SK-N-SH treated with all-trans-retinoic acid at 6 μM for 48 hours (cell line): ENCODE results near the gene FBLN5.

Source experiments
- ATAC-seq: fragments of 200-7000 bp; cut with Tn5 transposase; 3 replicates; pipeline ENCODE4 v1.9.1; 2020; ENCODE audit warnings: mild to moderate bottlenecking, moderate library complexity
- ARNTL ChIP-seq: fragments of 450-650 bp; formaldehyde crosslinking; IDR thresholded peaks from 2 replicates; pipeline ENCODE4 v1.5.0; 2020; ENCODE audit warnings: low read depth, mild to moderate bottlenecking, moderate library complexity, borderline replicate concordance
- BACH2 ChIP-seq: fragments of 250-450 bp; sonication (Bioruptor Pico); IDR thresholded peaks from 2 replicates; pipeline ENCODE4 v1.9.0; 2021; ENCODE audit warnings: mild to moderate bottlenecking, borderline replicate concordance
- CREB5 ChIP-seq: fragments of 250-450 bp; sonication (Bioruptor Pico); IDR thresholded peaks from 2 replicates; pipeline ENCODE4 v1.5.1; 2020; ENCODE audit warnings: low read depth, mild to moderate bottlenecking, moderate library complexity
- CSDC2 ChIP-seq: fragments of 250-450 bp; sonication (Bioruptor Pico); IDR thresholded peaks from 2 replicates; pipeline ENCODE4 v1.5.0; 2020; ENCODE audit warnings: mild to moderate bottlenecking, moderate library complexity
- ESRRG ChIP-seq: fragments of 250-450 bp; sonication (Bioruptor Pico); IDR thresholded peaks from 2 replicates; pipeline ENCODE4 v1.6.1; 2021; ENCODE audit warnings: mild to moderate bottlenecking
- GLIS3 ChIP-seq: fragments of 250-450 bp; sonication (Bioruptor Pico); IDR thresholded peaks from 2 replicates; pipeline ENCODE4 v1.5.0; 2020; ENCODE audit warnings: mild to moderate bottlenecking, moderate library complexity
- ISL1 ChIP-seq: fragments of 250-450 bp; sonication (Bioruptor Pico); IDR thresholded peaks from 2 replicates; pipeline ENCODE4 v2.1.2; 2022; ENCODE audit warnings: mild to moderate bottlenecking, moderate library complexity
- OSR1 ChIP-seq: fragments of 250-450 bp; sonication (Bioruptor Pico); IDR thresholded peaks from 2 replicates; pipeline ENCODE4 v1.8.0; 2022; ENCODE audit warnings: moderate library complexity, mild to moderate bottlenecking, inconsistent platforms
- PATZ1 ChIP-seq: fragments of 250-450 bp; sonication (Bioruptor Pico); IDR thresholded peaks from 2 replicates; pipeline ENCODE4 v1.8.0; 2020; ENCODE audit warnings: mild to moderate bottlenecking, moderate library complexity, borderline replicate concordance
- POU6F1 ChIP-seq: fragments of 250-450 bp; sonication (Bioruptor Pico); IDR thresholded peaks from 2 replicates; pipeline ENCODE4 v1.8.0; 2021; ENCODE audit warnings: low read depth, mild to moderate bottlenecking, moderate library complexity, borderline replicate concordance
- PPARA ChIP-seq: fragments of 250-450 bp; sonication (Bioruptor Pico); IDR thresholded peaks from 2 replicates; pipeline ENCODE4 v1.5.0; 2020; ENCODE audit warnings: mild to moderate bottlenecking, borderline replicate concordance
- RARB ChIP-seq: fragments of 250-450 bp; sonication (Bioruptor Pico); IDR thresholded peaks from 2 replicates; pipeline ENCODE4 v1.8.0; 2021; ENCODE audit warnings: mild to moderate bottlenecking, moderate library complexity
- SNAI2 ChIP-seq: fragments of 250-450 bp; sonication (Bioruptor Pico); IDR thresholded peaks from 2 replicates; pipeline ENCODE4 v1.5.0; 2020; ENCODE audit warnings: mild to moderate bottlenecking, moderate library complexity
- TOX ChIP-seq: fragments of 250-450 bp; sonication (Bioruptor Pico); IDR thresholded peaks from 2 replicates; pipeline ENCODE4 v1.8.0; 2021; ENCODE audit warnings: mild to moderate bottlenecking, moderate library complexity, borderline replicate concordance
- ZC3H10 ChIP-seq: fragments of 250-450 bp; sonication (Bioruptor Pico); IDR thresholded peaks from 2 replicates; pipeline ENCODE4 v1.5.1; 2021; ENCODE audit warnings: mild to moderate bottlenecking, moderate library complexity
- ZFP3 ChIP-seq: fragments of 250-450 bp; sonication (Bioruptor Pico); IDR thresholded peaks from 2 replicates; pipeline ENCODE4 v1.5.0; 2020; ENCODE audit warnings: mild to moderate bottlenecking, moderate library complexity
- ZFP30 ChIP-seq: fragments of 450-650 bp; formaldehyde crosslinking; IDR thresholded peaks from 2 replicates; pipeline ENCODE4 v1.5.0; 2022; ENCODE audit warnings: mild to moderate bottlenecking, moderate library complexity
- ZNF565 ChIP-seq: fragments of 450-650 bp; formaldehyde crosslinking; conservative IDR thresholded peaks from 2 replicates; pipeline ENCODE4 v1.5.0; 2020; ENCODE audit warnings: low read depth, mild to moderate bottlenecking, moderate library complexity
- ZNF70 ChIP-seq: fragments of 450-650 bp; formaldehyde crosslinking; IDR thresholded peaks from 2 replicates; pipeline ENCODE4 v1.5.0; 2020; ENCODE audit warnings: mild to moderate bottlenecking, moderate library complexity
- ZNF8 ChIP-seq: fragments of 450-650 bp; formaldehyde crosslinking; IDR thresholded peaks from 2 replicates; pipeline ENCODE4 v1.5.0; 2020; ENCODE audit warnings: mild to moderate bottlenecking, moderate library complexity
- TF ChIP-seq, protein P1 (sequence below): fragments of 250-450 bp; sonication (Bioruptor Pico); IDR thresholded peaks from 2 replicates; pipeline ENCODE4 v1.5.1; 2021; ENCODE audit warnings: mild to moderate bottlenecking, moderate library complexity
- TF ChIP-seq, protein P2 (sequence below): fragments of 250-450 bp; sonication (Bioruptor Pico); IDR thresholded peaks from 2 replicates; pipeline ENCODE4 v1.5.0; 2020; ENCODE audit warnings: mild to moderate bottlenecking, moderate library complexity

The FBLN5 gene

DNA sequence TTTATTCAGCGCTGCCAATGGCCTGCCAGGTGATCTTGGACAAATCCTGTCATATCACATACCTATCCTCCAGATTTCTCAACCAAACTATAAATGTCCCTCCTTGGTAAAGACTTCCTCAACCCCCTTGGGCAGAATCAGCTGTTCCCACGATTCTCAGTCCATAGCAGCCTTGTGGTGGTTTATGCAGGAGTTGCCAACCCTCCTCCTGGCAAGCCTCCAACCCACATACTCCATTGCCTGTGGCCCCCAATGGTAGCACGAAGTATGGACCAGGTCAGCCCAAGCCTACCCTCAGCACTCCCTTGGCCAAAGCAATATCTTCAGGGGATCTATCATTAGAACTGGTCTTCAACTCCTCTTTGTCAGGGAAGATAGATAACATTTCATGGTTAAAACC lies 27.0 kb downstream of the FBLN5 start:
- TF ChIP-seq OSR1 (CRISPR knock-in tag) = no peak
- no peak for TF ChIP-seq BACH2 (CRISPR knock-in tag)
- TF ChIP-seq PPARA (CRISPR knock-in tag) = no peak
- no peak for TF ChIP-seq ARNTL (CRISPR knock-in tag)
- no peak for TF ChIP-seq ZC3H10 (CRISPR knock-in tag)
- TF ChIP-seq ZNF8 (CRISPR knock-in tag) = no peak
- no peak for TF ChIP-seq SNAI2 (CRISPR knock-in tag)
- no peak for TF ChIP-seq ZNF70 (CRISPR knock-in tag)
- no peak for TF ChIP-seq GLIS3 (CRISPR knock-in tag)
- no peak for TF ChIP-seq ESRRG (CRISPR knock-in tag)
- TF ChIP-seq ZNF565 (CRISPR knock-in tag) = no peak
- no peak for TF ChIP-seq RARB (CRISPR knock-in tag)
- TF ChIP-seq POU6F1 (CRISPR knock-in tag) = no peak
- TF ChIP-seq TOX = no peak
- TF ChIP-seq CREB5 (CRISPR knock-in tag) = no peak
- no peak for TF ChIP-seq ZFP30
- TF ChIP-seq ISL1 (CRISPR knock-in tag) = no peak
- ATAC-seq = no peak

DNA sequence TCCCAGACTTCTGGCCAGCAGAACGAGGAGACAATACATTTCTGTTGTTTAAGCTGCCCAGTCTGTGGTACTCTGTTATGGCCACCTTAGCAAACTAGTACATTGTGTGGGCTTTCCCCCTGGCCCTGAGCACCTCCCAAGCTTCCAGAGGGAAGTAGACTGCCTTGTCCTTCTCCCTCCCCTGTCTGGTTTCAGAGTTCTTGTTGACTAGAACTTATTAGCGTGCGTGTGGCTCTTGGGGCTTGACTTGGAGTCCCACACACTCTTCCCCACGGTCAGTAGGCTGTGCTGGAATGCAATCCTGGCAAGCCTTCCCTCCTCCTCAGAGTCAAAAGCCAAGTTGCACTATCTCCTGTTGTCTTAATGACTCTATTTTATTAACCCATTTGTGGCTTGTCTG lies 27.7 kb downstream of the FBLN5 start:
- ATAC-seq = peak; percentile 51
- TF ChIP-seq ZNF70 (CRISPR knock-in tag) (no peak), PPARA (CRISPR knock-in tag) (no peak), BACH2 (CRISPR knock-in tag) (no peak), ZC3H10 (CRISPR knock-in tag) (no peak), CSDC2 (no peak), ARNTL (CRISPR knock-in tag) (no peak), ZNF8 (CRISPR knock-in tag) (no peak)
- TF ChIP-seq, protein P1, sequence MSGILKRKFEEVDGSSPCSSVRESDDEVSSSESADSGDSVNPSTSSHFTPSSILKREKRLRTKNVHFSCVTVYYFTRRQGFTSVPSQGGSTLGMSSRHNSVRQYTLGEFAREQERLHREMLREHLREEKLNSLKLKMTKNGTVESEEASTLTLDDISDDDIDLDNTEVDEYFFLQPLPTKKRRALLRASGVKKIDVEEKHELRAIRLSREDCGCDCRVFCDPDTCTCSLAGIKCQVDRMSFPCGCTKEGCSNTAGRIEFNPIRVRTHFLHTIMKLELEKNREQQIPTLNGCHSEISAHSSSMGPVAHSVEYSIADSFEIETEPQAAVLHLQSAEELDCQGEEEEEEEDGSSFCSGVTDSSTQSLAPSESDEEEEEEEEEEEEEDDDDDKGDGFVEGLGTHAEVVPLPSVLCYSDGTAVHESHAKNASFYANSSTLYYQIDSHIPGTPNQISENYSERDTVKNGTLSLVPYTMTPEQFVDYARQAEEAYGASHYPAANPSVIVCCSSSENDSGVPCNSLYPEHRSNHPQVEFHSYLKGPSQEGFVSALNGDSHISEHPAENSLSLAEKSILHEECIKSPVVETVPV (CRISPR knock-in tag) = no peak

GRCh38 chr14:91918186-91918883 lies 29.2 kb downstream of the FBLN5 start:
- no peak for TF ChIP-seq PATZ1
- no peak for TF ChIP-seq CSDC2
- TF ChIP-seq OSR1 (CRISPR knock-in tag) = no peak
- TF ChIP-seq ZNF565 (CRISPR knock-in tag) = no peak
- TF ChIP-seq BACH2 (CRISPR knock-in tag) = no peak
- TF ChIP-seq PPARA (CRISPR knock-in tag) = no peak
- no peak for TF ChIP-seq ZFP3 (CRISPR knock-in tag)
- no peak for TF ChIP-seq TOX
- TF ChIP-seq GLIS3 (CRISPR knock-in tag) = no peak
- TF ChIP-seq, protein P2, sequence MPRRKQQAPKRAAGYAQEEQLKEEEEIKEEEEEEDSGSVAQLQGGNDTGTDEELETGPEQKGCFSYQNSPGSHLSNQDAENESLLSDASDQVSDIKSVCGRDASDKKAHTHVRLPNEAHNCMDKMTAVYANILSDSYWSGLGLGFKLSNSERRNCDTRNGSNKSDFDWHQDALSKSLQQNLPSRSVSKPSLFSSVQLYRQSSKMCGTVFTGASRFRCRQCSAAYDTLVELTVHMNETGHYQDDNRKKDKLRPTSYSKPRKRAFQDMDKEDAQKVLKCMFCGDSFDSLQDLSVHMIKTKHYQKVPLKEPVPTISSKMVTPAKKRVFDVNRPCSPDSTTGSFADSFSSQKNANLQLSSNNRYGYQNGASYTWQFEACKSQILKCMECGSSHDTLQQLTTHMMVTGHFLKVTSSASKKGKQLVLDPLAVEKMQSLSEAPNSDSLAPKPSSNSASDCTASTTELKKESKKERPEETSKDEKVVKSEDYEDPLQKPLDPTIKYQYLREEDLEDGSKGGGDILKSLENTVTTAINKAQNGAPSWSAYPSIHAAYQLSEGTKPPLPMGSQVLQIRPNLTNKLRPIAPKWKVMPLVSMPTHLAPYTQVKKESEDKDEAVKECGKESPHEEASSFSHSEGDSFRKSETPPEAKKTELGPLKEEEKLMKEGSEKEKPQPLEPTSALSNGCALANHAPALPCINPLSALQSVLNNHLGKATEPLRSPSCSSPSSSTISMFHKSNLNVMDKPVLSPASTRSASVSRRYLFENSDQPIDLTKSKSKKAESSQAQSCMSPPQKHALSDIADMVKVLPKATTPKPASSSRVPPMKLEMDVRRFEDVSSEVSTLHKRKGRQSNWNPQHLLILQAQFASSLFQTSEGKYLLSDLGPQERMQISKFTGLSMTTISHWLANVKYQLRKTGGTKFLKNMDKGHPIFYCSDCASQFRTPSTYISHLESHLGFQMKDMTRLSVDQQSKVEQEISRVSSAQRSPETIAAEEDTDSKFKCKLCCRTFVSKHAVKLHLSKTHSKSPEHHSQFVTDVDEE = no peak
- TF ChIP-seq SNAI2 (CRISPR knock-in tag) = no peak
- TF ChIP-seq, protein P1 (CRISPR knock-in tag) = no peak
- no peak for TF ChIP-seq ZC3H10 (CRISPR knock-in tag)
- TF ChIP-seq RARB (CRISPR knock-in tag) = no peak
- TF ChIP-seq ARNTL (CRISPR knock-in tag) = no peak
- TF ChIP-seq ZFP30 = no peak
- no peak for TF ChIP-seq ZNF70 (CRISPR knock-in tag)
- TF ChIP-seq ZNF8 (CRISPR knock-in tag) = no peak
- TF ChIP-seq ESRRG (CRISPR knock-in tag) = no peak
- no peak for TF ChIP-seq POU6F1 (CRISPR knock-in tag)
- no peak for ATAC-seq
